HG03432 (cell line): ENCODE results near the gene JOSD1.
A peak's percentile ranks its signal among the peaks of the same experiment; 100 is the strongest.

Source experiments
- ATAC-seq: cut with Tn5 transposase; IDR thresholded peaks from one replicate; pipeline ENCODE4 v1.9.1; 2021; ENCODE audit warnings: mild to moderate bottlenecking, moderate library complexity; ENCODE audit not compliant: unreplicated experiment

JOSD1 gene

GRCh38 chr22:38700789-38701628, at the start of gene JOSD1:
Gene JOSD1, minus strand, starts transcription at chr22:38700943. Its CDS starts 956 bp downstream, at chr22:38699987.
- ATAC-seq, result peak; percentile 50

GRCh38 chr22:38750104-38750503, 49.4 kb upstream of the JOSD1 start:
- no peak for ATAC-seq

GRCh38 chr22:38748487-38749136, 47.9 kb upstream of the JOSD1 start:
- no peak for ATAC-seq

DNA sequence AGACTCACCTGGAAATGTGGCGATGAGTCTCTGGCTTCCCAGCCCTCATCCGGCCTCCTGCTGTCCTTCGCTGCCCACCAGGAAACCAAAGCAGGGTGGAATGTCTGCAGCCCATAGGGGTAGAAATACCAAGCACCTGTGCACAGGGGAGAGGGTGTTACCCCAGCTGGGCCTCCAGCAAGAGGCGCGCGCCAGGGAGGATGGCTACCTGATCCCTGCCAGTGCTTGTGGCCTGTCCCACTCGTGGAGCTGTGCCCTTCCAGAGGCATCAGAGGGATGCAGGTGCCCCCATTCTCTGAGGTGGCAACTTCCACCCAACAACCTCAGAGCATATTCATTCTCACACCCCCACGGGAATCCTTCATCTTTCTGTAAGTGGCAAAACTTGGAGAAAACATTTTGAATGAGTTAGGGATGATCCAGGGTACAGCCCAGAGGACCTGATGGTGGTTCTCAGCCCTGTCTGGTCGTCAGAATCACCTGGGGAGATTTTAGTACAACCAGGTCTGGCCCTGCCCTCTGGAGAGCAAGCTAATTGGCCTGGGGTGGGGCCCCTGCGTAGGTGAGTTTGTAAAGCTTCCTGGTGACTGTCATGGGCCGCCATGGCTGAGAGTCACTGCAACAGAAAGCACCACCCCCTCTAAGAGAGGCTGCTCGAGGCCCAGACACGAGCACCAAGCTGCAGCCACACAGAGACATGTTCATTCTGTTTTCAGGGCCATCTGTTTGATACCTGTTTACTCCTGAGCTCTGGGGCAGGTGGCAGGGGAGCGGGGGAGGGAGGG, 45.1 kb upstream of the JOSD1 start:
- ATAC-seq, result no peak

DNA sequence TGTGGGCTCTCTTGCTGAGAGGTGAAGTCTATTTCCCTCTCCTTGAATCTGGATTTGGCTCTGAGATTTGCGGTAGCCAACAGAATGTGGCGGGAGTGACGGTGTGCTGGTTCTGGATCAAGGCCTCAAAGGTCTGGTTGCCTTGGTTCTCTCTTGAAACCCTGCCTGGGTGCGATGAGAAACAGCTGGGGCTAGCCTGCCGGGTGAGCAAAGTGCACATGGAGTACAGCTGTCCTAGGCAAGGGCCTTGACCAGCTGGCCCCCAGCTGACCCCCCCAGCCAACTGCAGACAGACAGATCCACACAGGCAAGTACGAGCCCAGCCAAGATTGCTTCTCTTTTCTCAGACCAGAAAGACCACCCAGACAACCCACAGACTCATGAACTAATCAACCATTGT, 44.2 kb upstream of the JOSD1 start:
- ATAC-seq, result no peak

DNA sequence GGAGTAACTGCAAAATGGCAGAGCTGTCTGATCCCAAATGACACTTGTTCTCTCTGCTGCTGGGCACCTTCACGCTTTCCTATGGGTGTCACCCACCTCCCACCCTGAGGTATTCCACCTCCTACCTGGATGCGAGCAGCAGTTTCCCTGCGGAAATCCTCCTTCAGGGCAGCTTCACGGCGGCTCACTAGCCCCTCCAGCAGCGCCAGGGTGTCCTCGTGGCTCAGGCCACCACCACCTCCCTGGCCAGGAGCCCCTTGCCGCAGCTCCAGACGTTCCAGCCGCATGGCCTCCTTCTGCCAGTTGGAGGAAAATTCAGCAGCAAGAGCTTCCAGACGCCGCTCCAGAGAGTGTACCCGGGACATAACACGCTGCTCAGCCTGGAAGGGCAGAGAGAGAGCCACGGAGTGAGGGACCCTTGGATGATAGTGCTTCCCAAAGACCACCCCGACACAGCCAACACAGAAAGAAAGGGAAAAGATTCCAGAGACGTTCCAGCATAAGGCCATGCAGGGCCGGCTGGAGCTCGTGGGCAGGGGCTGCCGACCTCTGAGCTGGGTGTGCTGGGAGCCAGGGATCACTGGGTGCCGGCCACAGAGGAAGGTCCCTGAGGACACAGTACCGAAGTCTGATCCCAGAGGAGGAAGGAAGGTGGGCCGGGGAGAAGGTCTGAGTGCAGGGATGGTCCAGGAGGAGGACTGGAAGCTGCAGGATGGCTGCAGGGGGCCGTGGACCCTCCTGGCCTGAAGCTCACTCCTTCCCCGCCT, 41.6 kb upstream of the JOSD1 start:
- no peak for ATAC-seq

GRCh38 chr22:38741576-38741975, 40.8 kb upstream of the JOSD1 start:
- ATAC-seq, result no peak

- no peak for ATAC-seq
Measured at GRCh38 chr22:38741166-38741565, 40.4 kb upstream of the JOSD1 start.

DNA sequence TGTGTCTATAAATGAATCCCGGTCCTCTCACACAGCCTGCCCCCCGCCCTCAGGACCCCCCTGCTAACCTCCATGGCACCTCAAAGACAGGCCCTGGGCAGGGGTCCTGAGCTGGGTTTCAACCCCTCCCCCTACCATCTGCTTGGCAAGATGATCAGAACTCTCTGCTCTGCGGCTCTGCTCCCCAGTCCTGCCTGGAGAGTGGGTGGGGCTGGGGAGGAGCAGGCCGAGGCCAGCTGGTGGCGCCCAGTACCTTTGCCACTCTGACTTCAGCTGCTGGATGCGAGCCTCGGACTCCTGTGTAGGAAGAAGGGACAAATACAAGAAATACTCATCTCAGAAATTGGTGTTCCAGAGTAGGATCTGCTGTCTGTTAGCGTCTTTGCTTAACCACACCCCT, 40.0 kb upstream of the JOSD1 start:
- no peak for ATAC-seq

DNA sequence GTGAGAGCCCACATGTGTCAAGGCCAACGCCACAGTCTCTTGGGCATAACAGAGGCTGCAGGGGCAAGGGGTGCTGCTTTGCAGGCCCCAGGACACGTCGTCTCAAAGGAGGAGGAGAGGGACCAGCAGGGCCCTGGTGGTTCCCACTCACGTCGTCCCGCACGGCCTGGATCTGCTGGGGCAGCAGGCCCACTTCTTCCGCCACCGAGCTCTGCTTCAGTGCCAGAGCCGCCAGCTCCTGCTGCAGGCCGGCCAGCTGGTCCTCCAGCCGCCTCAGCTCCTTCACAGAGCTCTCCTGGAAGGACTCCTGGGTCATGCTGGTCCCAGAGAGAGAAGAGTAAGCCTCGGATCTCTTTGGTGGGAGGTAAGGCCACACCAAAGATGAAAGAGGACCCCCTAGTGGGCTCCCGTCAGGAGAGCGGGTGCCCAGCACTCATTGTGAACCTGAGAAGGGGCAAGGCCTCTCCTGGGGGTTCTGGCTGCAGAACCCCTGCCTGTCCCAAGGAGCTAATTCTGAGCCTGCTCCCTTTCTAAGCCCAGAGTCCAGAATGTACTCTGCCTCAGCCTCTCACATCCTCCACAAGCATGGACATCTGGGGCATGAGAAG, 39.5 kb upstream of the JOSD1 start:
- no peak for ATAC-seq

DNA sequence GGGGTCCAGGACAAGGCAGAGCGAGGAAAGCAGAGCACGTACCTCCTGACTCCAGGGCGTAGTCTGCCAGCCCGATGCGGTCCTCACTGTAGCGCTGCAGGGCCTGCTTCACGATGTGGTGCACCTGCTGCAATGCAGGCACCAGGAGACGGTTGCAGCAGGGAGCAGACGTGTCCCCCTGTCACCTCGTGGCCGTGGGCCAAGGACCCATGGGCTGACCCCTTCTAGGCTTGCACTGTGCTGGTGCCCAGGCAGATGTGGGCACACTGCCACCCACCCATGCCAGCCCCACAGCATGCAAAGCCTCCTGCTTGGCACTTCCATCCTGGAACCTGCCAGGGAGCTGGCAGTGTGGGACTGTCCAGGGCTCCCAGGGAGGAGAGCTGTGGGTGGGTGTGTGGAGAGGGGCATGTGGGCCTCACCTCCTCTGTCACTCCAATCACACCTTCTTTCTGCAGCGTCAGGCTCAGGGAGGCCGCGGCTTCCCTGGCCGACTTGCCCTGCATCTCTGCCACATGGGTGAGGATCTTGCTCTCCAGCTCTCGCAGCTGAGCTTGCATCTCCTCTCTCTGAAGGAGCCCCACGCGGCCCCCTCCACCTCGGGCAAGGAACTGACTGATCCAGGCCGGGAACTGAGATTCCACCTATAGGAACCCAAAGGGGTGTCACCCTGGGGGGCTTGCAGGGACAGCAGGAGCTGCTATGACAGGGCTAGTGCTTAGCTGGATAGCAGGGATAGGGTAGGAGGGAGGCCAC, 38.7 kb upstream of the JOSD1 start:
- no peak for ATAC-seq

GRCh38 chr22:38738475-38739070, 37.8 kb upstream of the JOSD1 start:
- ATAC-seq, result no peak

DNA sequence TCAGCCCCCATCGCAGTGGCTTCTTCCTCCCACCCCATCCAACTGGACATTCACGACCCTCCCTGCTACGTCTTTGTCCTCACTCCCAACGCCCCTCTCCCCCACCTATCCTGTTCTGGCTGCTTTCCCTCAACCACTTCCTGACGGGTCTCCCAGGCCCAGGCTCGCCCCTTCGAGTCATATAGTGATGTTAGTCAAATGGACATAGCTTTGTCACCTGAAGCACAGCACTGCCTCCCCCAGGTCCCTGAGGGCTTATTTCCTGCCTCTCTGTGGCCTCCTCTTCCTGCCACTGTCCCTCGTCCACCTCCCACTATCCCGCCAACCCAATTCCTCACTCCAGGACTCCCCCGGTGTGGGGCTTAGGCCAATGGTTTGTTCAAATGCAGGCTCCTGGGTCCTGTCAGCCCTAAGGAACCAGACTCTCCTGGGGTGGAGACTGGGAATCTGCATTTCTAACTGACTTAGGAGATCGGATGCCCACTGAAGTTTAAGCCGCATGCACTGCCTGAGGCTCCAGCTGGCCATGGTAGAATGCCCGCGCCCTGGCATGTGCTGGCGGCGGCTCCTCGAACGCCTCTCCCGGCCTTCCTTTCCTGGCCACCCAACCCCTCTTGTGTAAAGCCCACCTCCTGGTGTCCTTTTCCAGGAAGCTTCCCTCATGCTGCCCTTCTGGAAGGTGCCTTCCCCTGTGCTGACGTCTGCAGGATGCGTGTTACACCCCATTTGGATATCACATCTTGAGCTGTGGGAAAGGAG, 36.7 kb upstream of the JOSD1 start:
- no peak for ATAC-seq

GRCh38 chr22:38736257-38736570, 35.5 kb upstream of the JOSD1 start:
- ATAC-seq, result no peak

- no peak for ATAC-seq
Measured at GRCh38 chr22:38735465-38736256, 34.9 kb upstream of the JOSD1 start.

GRCh38 chr22:38735126-38735464, 34.4 kb upstream of the JOSD1 start:
- ATAC-seq, result no peak

DNA sequence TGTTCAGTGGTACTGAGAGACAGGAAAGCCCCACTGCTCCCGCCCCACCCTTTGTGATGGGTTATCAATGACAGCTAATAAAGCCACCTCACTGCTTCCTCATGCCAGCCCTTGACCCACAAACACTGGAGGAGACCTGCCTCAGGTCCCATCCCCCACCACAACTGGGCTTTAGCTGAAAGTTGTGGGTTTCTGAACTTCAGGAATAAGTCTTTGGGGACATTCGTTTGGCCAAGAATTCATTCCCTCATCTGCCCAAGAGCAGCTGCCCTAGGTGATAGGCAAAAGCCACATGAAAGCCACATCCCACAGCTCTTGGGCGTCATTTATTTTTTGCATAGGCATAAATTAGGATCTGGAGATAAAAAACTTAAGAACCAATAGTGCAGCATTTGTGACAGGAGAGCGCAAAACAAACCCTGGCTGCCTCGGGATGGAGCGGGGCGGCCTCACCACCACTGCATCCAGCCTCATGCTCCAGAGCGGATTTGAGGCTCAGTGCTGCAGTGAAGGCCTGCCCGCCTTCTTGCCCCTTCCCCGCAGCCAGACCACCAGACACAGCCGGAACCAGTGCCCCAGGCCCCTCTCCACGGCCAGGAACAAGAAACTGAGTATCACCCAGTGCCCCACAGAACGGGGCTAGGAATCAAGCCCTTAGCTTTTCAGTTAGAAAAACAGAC, 33.8 kb upstream of the JOSD1 start:
- ATAC-seq, result no peak
